SK-N-MC (cell line): ENCODE data around the gene DIAPH1.

Experiments
- EZH2 ChIP-seq: fragments of 200-600 bp; sonication (generic); IDR thresholded peaks from one replicate; pipeline ENCODE4 v1.6.1; 2017; ENCODE audit warnings: antibody characterized with exemption
- POLR2AphosphoS5 ChIP-seq: IDR thresholded peaks from 2 replicates; pipeline ENCODE4 v1.6.1; 2012; ENCODE audit warnings: mild to moderate bottlenecking, low read depth, low read length, borderline replicate concordance

DNA sequence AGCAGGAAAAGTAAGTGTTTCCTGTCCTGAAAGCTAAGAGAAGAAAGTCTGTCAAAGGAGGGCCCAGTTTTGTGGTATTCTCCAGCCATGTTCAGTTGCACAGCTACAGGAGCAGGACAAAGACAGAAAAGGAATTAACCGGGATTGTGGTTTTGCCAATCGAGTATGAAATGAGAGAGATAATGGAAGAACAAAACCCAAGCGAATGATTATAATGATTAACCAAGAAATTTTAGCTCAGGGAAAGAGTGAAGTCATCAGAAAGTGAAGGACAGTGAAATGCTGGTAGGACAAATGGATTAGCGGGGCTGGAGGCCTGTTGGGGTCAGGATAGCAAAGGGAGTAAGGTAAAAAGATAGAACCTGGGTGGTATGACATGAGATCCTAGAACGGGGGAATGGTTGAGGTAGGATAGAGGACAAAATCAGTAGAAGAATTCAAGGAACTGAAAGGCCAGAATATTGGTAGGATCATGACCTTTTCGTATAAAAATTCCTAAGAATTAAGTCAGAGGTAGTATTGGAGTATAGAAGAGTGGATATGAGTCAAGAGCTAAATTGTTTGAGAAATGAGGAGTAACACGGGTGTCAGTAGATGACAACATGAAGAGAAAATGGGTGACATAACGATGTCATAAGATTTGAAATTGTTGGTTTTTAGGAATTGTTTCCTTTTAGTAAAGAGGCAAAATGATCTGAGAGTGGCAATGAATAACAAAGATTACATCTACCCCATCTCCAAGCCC lies 52.8 kb downstream of the DIAPH1 start:
- no peak for TF ChIP-seq POLR2AphosphoS5
- no peak for TF ChIP-seq EZH2
